Measurements from ENCODE around the gene LPIN1. TPM values are rescaled to one million over a fixed set of nuclear protein-coding genes. Genes with fewer than 3 reads are reported as not detected.
A peak's percentile ranks its signal among the peaks of the same experiment; 100 is the strongest.

Gene LPIN1
- total RNA-seq, 1 experiment from 2014 or later, result 4.4 TPM

- H3K36me3 Mint-ChIP-seq (ENCODE audit: insufficient read depth in 1 of 3, low read depth in 3 of 3), result no peaks in the 10 kb centered on the region; a peak in 2 of 7 replicates
- Histone ChIP-seq H3K27me3 (ENCODE audit: insufficient read depth, low read length) (no peaks in the 10 kb centered on the region), H3K27ac (ENCODE audit: insufficient read length, low read depth, low read length) (no peak overlapping the region), H3K9me3 (ENCODE audit: control insufficient read depth, low read depth, low read length) (no peaks in the 10 kb centered on the region), H3K14ac (ENCODE audit: insufficient read depth, low read length) (no peak overlapping the region), H3K18ac (ENCODE audit: insufficient read length, low read depth, low read length) (no peak overlapping the region), H2BK120ac (ENCODE audit: low read depth, low read length, poor library complexity, severe bottlenecking) (no peak overlapping the region), H2BK5ac (ENCODE audit: insufficient read length, low read length) (no peak overlapping the region), H3T11ph (ENCODE audit: low read length) (no peak overlapping the region), H4K91ac (ENCODE audit: insufficient read length, low read depth, low read length) (no peak overlapping the region), H2BK12ac (ENCODE audit: insufficient read length, low read depth, low read length) (no peak overlapping the region), H3K4me1 (ENCODE audit: insufficient read depth, low read length) (peaks cover 13% of the 10 kb centered on the region), H2AK5ac (ENCODE audit: insufficient read length, low read length) (no peak overlapping the region), H3K56ac (ENCODE audit: insufficient read length, low read depth, low read length) (no peak overlapping the region), H3K79me2 (ENCODE audit: insufficient read depth, low read length) (peaks cover 1% of the 10 kb centered on the region; the same call in 1 of the 2 replicates), H2BK15ac (ENCODE audit: low read depth, low read length) (no peak overlapping the region), H2AFZ (ENCODE audit: low read length) (no peak overlapping the region), H4K8ac (replicated peaks; ENCODE audit: insufficient read length, low read depth, low read length) (no peak overlapping the region), H2BK20ac (ENCODE audit: low read depth, low read length, poor library complexity, severe bottlenecking) (no peak overlapping the region), H3K79me1 (ENCODE audit: insufficient read depth, low read depth, low read length, poor library complexity, severe bottlenecking) (no peaks in the 10 kb centered on the region), H3K23ac (ENCODE audit: insufficient read length, low read depth, low read length) (no peak overlapping the region), H3K23me2 (ENCODE audit: insufficient read length, low read depth, low read length, poor library complexity, severe bottlenecking) (no peaks in the 10 kb centered on the region), H3K4ac (ENCODE audit: low read depth, low read length) (no peak overlapping the region), H4K20me1 (ENCODE audit: control insufficient read depth, insufficient read depth, insufficient read length) (no peaks in the 10 kb centered on the region), H4K5ac (ENCODE audit: insufficient read length, low read depth, low read length) (no peak overlapping the region), H3K9ac (ENCODE audit: extremely low read depth, insufficient read length, low read length) (no peak overlapping the region), H3K4me2 (ENCODE audit: insufficient read depth, insufficient read length, low read length) (peak overlapping the region; percentile 29)
- peak overlapping the region in 1 of 3 experiments; percentile 95; a peak in 1 of 7 replicates for H3K27ac Mint-ChIP-seq
- no peak for DNase-seq
- WGBS (ENCODE audit: extremely low coverage, insufficient read length, low lambda C conversion rate), result no CpG with 5 or more reads among the region's 27 CpGs
- no peak for TF ChIP-seq CTCF (conservative IDR thresholded peaks at IDR 0.05)
- H3K4me3 Mint-ChIP-seq, result peak overlapping the region; percentile 45 to 75; a peak in 4 of 5 replicates
- peaks cover 39% of the 10 kb centered on the region for H3K27me3 Mint-ChIP-seq (ENCODE audit: low read depth)
- peaks cover 0 to 2% of the 10 kb centered on the region in 2 experiments; a peak in 2 of 5 replicates for H3K9me3 Mint-ChIP-seq
- H3K4me1 Mint-ChIP-seq, result peaks cover 65 to 68% of the 10 kb centered on the region in 2 experiments
These were observed 638 bp upstream of the LPIN1 start for GRCh38 chr2:11745613-11746375.

Measured in H9 (cell line).